PC-3 (cell line): ENCODE data around the gene GMNC. TPM values are rescaled to one million over a fixed set of nuclear protein-coding genes. Genes with fewer than 3 reads are reported as not detected.

ENCODE experiments used
- ATAC-seq: fragments of 200-7000 bp; cut with Tn5 transposase; 2 replicates; pipeline ENCODE4 v1.9.1; 2020; ENCODE audit warnings: mild to moderate bottlenecking, moderate library complexity
- BruUV-seq: library from RNA; stranded (reverse); fragments of 400-500 nt; replicated peaks from 2 replicates; lab custom pipeline; 2021; lab: Mats Ljungman, UMichigan
- CTCF ChIA-PET: fragments of 300-600 bp; sonication (Branson Sonifier 250); formaldehyde crosslinking; loops from one replicate; lab custom pipeline; 2022; ENCODE audit warnings: antibody characterized with exemption; lab: Charles Lee
- POLR2A ChIA-PET: fragments of 300-600 bp; sonication (Branson Sonifier 250); formaldehyde crosslinking; loops from one replicate; lab custom pipeline; 2022; ENCODE audit warnings: antibody characterized with exemption; ENCODE audit not compliant: unreplicated experiment; lab: Charles Lee
- DNase-seq: peaks from one replicate; pipeline ENCODE4 v3.0.0-alpha.2; 2015
- H2AFZ ChIP-seq: fragments of 300-600 bp; sonication (generic); 2 replicates; pipeline ENCODE4 v1.6.0; 2016; ENCODE audit warnings: antibody characterized with exemption, low read length
- H3F3A ChIP-seq: fragments of 300-600 bp; sonication (generic); one replicate; pipeline ENCODE4 v1.6.0; 2017; ENCODE audit warnings: antibody characterized with exemption, low read length, control low read depth, mild to moderate bottlenecking; ENCODE audit not compliant: unreplicated experiment
- H3K27ac ChIP-seq: fragments of 300-600 bp; sonication (generic); 2 replicates; pipeline ENCODE4 v1.5.1; 2016; ENCODE audit warnings: mild to moderate bottlenecking, low read length
- H3K27me3 ChIP-seq: fragments of 300-600 bp; sonication (generic); 2 replicates; pipeline ENCODE4 v1.6.1; 2016; ENCODE audit warnings: low read length, mixed read lengths
- H3K36me3 ChIP-seq: fragments of 300-600 bp; sonication (generic); 2 replicates; pipeline ENCODE4 v1.6.1; 2016; ENCODE audit warnings: low read depth, mixed run types, low read length, mixed read lengths
- H3K4me1 ChIP-seq: fragments of 300-600 bp; sonication (generic); 2 replicates; pipeline ENCODE4 v1.5.1; 2016; ENCODE audit warnings: low read length; ENCODE audit not compliant: insufficient read depth
- H3K4me2 ChIP-seq: fragments of 300-600 bp; sonication (generic); 2 replicates; pipeline ENCODE4 v1.6.0; 2016; ENCODE audit warnings: low read length
- H3K4me3 ChIP-seq: fragments of 300-600 bp; sonication (generic); 2 replicates; pipeline ENCODE4 v1.5.1; 2016; ENCODE audit warnings: mild to moderate bottlenecking, low read length, mixed read lengths
- H3K79me2 ChIP-seq: fragments of 300-600 bp; sonication (generic); 2 replicates; pipeline ENCODE4 v1.6.1; 2017; ENCODE audit warnings: low read length, mixed read lengths
- H3K9ac ChIP-seq: fragments of 300-600 bp; sonication (generic); 2 replicates; pipeline ENCODE4 v1.6.0; 2016; ENCODE audit warnings: mild to moderate bottlenecking, low read length
- H3K9me2 ChIP-seq: fragments of 300-600 bp; sonication (generic); replicated peaks from 2 replicates; pipeline ENCODE4 v1.6.1; 2016; ENCODE audit warnings: mixed run types, low read length, mixed read lengths
- H3K9me3 ChIP-seq: fragments of 300-600 bp; sonication (generic); 2 replicates; pipeline ENCODE4 v1.6.1; 2016; ENCODE audit warnings: low read length, mixed read lengths
- H4K20me1 ChIP-seq: fragments of 300-600 bp; sonication (generic); 2 replicates; pipeline ENCODE4 v1.6.1; 2016; ENCODE audit warnings: low read length, mixed read lengths
- CTCF ChIP-seq: fragments of 300-600 bp; sonication (generic); conservative IDR thresholded peaks from 2 replicates; pipeline ENCODE4 v1.5.1; 2017; ENCODE audit warnings: antibody characterized with exemption, low read depth, mild to moderate bottlenecking, low read length
- EZH2 ChIP-seq: fragments of 300-600 bp; sonication (generic); IDR thresholded peaks from one replicate; pipeline ENCODE4 v1.6.1; 2017; ENCODE audit warnings: antibody characterized with exemption, mild to moderate bottlenecking, low read length; ENCODE audit not compliant: unreplicated experiment
- EZH2phosphoT487 ChIP-seq: fragments of 300-600 bp; sonication (generic); IDR thresholded peaks from 2 replicates; pipeline ENCODE4 v1.6.1; 2018; ENCODE audit warnings: mild to moderate bottlenecking, antibody characterized with exemption, low read length, borderline replicate concordance
- intact Hi-C: fragments of 100-400 bp; cut with micrococcal nuclease; formaldehyde crosslinking; loops from 2 replicates; pipeline ENCODE4 v1.9.0; 2023
- total RNA-seq: library from RNA; depleted of rRNA; stranded (reverse); fragments of >200 nt; gene quantifications from 2 replicates; pipeline ENCODE4 v1.2.3, GENCODE V29; 2014

Gene GMNC
- total RNA-seq, 1 experiment from 2014 or later, result not detected

GRCh38 chr3:190892395-190892902 lies 30.0 kb upstream of the GMNC start:
- Histone ChIP-seq H4K20me1 (no peaks in the 10 kb centered on the region), H3K9me3 (no peaks in the 10 kb centered on the region), H3K36me3 (no peaks in the 10 kb centered on the region), H3K4me1 (no peaks in the 10 kb centered on the region), H2AFZ (no peak overlapping the region), H3K4me2 (no peak overlapping the region), H3K4me3 (no peak overlapping the region), H3K9ac (no peak overlapping the region), H3K27me3 (no peaks in the 10 kb centered on the region), H3K27ac (no peak overlapping the region), H3K79me2 (no peaks in the 10 kb centered on the region), H3F3A (no peaks in the 10 kb centered on the region), H3K9me2 (no peaks in the 10 kb centered on the region)
- no TSS peak for BruUV-seq
- no peak for ATAC-seq
- ChIA-PET CTCF (no interaction called here), POLR2A (no interaction called here)
- intact Hi-C loops, result no loop called here
- TF ChIP-seq EZH2phosphoT487, result no peak
- TF ChIP-seq EZH2, result no peak
- no peak for TF ChIP-seq CTCF
- no peak for DNase-seq

- Histone ChIP-seq H3K9ac (no peak overlapping the region), H3K9me3 (no peaks in the 10 kb centered on the region), H3K9me2 (no peaks in the 10 kb centered on the region), H3K36me3 (no peaks in the 10 kb centered on the region), H3K27me3 (no peaks in the 10 kb centered on the region), H3K27ac (no peak overlapping the region), H3K79me2 (no peaks in the 10 kb centered on the region), H3K4me3 (no peak overlapping the region), H2AFZ (no peak overlapping the region), H3F3A (no peaks in the 10 kb centered on the region), H3K4me2 (no peak overlapping the region), H3K4me1 (no peaks in the 10 kb centered on the region), H4K20me1 (no peaks in the 10 kb centered on the region)
- CTCF ChIA-PET, result no interaction called here
- POLR2A ChIA-PET, result no interaction called here
- intact Hi-C loops, result loop anchor here (10.0 kb wide), 1 partner anchor 528 kb away; no protein-coding TSS in a partner anchor
- TF ChIP-seq EZH2, result no peak
- no peak for TF ChIP-seq CTCF
- TF ChIP-seq EZH2phosphoT487, result no peak
- peak; percentile 65 for ATAC-seq
- peak; percentile 51 for DNase-seq
- BruUV-seq, result no TSS peak
These were observed 24.5 kb upstream of the GMNC start for GRCh38 chr3:190886945-190887344.

GRCh38 chr3:190883973-190884832 lies 21.7 kb upstream of the GMNC start:
- no peaks in the 10 kb centered on the region for H3K4me1 ChIP-seq
- BruUV-seq, result no TSS peak
- H3K27me3 ChIP-seq, result no peaks in the 10 kb centered on the region
- H3F3A ChIP-seq, result no peaks in the 10 kb centered on the region
- H3K9me2 ChIP-seq, result no peaks in the 10 kb centered on the region
- H3K4me3 ChIP-seq, result peak overlapping the region; percentile 35; the same call in 1 of the 2 replicates
- no peaks in the 10 kb centered on the region for H3K79me2 ChIP-seq
- intact Hi-C loops, result loop anchor here (1.0 to 10.0 kb wide), 5 partner anchors 167 to 531 kb away; no protein-coding TSS in a partner anchor
- peak overlapping the region; percentile 57 for H3K4me2 ChIP-seq
- TF ChIP-seq EZH2phosphoT487 (no peak), CTCF (peak; percentile 96), EZH2 (no peak)
- POLR2A ChIA-PET, result no interaction called here
- CTCF ChIA-PET, result interaction anchor here (0.6 to 1.0 kb wide), 3 partner anchors 165 to 184 kb away, joined by 3 to 10 read pairs (median 4); no protein-coding TSS in a partner anchor
- peak overlapping the region; percentile 44 for H2AFZ ChIP-seq
- H3K9ac ChIP-seq, result no peak overlapping the region
- DNase-seq (peak; percentile 88), ATAC-seq (peak; percentile 89)
- H3K36me3 ChIP-seq, result no peaks in the 10 kb centered on the region
- no peak overlapping the region for H3K27ac ChIP-seq
- H3K9me3 ChIP-seq, result no peaks in the 10 kb centered on the region
- H4K20me1 ChIP-seq, result no peaks in the 10 kb centered on the region
